ENCODE measurements around the gene C1QL1. TPM values are rescaled to one million over a fixed set of nuclear protein-coding genes. Genes with fewer than 3 reads are reported as not detected.

C1QL1 gene
- total RNA-seq, 1 experiment from 2014 or later = 21.4 TPM

DNA sequence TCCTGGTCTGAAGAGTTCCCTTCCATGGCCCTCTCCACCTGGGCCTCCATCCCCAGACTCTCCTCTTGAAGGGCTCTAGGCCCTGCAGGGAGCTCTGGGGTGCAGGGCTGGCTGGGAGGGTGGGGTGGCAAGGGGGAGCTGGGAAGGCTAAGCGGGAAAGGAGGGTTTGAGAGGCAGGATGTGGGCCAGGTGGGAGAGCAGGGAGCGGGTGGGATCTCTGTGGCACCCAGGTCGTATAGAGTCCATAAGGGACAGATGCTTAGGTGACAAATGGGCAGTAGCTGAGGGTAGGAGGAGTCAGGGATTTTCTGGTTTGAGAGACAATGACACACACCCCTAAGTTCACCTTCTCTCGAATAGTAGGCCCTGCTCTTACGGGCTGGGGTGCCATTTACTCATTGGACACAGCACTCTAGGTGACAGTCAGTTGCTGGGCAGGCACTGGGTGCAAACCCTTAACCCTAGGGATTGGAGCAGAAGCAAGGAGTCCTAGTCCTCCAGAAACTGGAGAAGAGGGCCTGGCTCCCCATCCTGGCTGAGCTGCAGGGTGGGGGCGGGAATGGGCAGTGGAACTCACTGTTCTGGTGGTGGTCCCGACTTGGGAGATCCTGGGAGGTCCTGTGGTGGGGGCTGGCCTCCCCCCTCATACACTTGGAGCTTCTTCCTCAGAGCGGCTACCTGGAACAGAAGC is 35.9 kb downstream of the C1QL1 start:
- DNase-seq (ENCODE audit: low read depth) = no peak

DNA sequence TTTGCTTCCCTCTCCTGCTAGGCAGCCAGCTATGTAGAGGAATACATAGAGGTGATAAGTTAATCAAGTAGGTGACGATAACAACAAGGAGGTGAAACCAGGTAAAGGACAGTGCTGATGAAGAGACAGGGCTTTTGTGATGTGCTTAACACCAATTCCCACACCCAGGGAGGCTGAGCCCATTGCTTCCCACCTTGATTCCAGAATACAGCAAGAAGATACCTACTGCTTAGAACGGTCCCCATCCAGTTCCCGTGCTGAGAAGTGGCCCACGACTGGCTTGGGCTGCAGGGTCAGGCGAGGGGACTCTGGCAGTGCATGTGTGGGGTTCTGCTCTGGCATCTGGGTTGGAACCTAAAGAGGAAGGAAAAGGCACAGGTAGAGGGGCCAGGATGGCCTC is 36.7 kb downstream of the C1QL1 start:
- no peak for DNase-seq (ENCODE audit: low read depth)

DNA sequence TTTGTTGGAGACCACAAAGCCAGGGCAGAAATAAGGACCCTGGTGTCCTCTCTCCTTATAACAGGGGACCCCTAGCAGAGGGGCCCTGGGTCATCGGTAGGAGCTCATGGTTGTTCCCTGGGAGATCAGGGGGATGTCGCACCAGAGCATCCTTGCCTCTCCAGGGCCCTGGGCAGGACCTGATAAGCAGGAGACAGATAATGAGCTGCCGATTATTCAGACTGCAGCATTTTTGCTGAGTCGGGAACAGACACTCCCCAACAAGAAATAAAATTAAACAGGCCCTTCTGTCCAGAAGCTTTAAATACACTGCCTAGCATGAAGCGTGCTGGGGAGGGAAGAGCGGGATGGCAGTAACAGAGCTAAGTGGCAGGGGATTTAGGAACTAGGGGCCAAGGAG is 37.4 kb downstream of the C1QL1 start:
- DNase-seq (ENCODE audit: low read depth) = no peak

DNA sequence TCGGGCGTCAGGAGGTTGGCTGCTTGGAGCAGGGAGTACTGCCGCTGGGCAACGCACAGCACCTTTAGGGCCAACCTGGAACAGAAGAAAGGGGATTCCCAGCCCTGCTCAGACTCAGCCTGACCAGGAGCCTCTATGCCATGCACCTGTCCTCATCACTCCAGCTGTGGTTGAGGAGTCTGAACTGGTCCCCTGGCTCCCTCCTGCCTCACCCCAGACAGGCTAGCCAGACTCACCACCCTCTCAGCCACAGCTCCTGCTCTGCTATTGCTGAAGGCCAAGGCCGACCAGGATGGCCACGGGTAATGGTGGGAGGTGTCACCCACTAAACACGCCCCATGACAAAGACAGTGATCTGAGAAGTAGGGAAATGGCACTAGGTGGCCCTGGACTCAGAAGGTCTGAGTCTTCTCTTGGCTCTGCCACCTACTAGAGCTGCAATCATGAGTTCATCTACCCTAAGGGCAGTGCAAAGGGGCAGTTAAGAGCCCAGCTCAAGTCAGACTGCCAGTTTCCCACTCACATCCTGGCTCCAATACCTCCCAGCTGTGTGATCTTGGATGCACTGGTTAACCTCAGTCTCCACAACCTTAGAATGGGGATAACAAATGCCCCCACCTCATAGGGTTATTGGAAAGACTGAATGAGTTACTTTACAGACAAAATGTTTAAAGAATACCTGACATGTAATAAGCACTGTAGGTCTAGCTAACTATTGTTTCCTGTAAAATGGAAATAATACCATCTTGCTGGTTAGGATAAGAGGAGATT is 39.0 kb downstream of the C1QL1 start:
- no peak for DNase-seq (ENCODE audit: low read depth)

DNA sequence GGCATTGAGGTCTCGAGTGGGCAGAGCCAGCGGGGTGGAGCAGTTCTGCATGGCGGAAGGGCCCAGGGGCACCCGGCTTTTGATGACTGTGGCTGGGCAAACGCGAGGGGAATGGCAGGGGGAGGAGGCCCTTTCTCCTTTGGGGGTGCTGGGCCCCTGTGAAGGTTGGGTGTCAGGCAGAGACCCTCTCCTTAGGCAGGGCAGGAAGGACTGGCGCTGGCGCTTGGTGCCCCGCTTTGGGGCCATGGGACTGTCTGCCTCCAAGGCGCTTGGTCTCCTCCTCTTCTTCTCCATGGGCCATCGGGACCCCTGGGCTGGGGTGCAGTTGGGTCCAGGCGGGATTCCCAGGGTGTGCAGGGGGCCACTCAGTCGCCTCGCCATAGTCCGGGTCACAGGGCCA is 40.0 kb downstream of the C1QL1 start:
- DNase-seq (ENCODE audit: low read depth) = no peak

DNA sequence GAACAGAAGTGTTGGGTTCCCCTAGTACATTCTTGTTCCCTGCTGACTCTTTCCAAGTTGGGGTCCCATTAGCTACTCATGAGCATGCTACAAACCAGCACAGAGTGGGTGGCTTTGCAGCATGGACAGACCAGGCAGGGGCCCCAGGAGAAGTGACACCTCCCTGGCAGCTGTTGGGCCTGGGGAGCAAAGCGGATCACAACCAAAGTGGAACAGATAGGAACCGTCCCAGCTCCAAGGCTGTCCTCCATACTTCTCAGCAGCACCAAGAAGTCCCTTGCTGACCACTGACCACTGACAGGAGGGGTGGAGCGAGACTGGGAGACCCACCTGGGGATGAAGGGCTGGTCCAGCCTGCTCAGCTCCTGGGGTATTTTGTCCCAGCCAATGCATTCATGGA is 40.4 kb downstream of the C1QL1 start:
- no peak for DNase-seq (ENCODE audit: low read depth)

DNA sequence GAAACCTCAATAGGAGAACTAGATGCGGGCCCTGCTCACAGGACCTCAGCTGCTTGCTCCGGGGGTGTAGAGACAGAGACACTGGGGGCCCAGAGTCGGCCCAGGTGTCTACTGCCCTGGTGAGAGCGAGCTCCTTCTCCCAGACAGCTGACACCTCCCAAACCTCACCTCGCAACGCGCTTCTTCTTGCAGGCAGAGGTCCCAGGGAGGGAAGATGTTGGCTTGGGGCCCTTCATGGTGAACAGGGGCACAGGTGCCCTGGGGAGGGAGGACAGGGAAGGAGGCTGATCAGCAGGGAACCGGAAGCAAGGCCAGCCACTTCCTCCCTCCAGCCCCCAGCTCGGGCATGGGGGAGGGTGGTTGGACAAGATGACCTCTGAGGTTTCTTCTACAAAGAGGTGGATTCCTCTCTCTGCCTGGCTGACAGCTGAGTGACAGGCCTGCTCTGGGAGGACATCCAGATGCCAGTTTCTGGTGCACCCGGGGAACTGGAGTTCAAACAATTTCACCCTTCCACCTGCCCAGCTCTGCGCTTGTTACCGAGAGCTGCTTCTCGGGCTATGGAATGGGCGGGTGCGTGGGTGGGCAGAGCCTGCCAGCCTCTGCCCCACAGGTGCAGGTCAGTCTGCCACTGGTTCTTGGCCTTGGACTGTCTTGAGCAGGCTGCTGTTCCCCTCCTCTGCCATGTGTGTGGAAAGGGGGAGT is 41.1 kb downstream of the C1QL1 start:
- no peak for DNase-seq (ENCODE audit: low read depth)

DNA sequence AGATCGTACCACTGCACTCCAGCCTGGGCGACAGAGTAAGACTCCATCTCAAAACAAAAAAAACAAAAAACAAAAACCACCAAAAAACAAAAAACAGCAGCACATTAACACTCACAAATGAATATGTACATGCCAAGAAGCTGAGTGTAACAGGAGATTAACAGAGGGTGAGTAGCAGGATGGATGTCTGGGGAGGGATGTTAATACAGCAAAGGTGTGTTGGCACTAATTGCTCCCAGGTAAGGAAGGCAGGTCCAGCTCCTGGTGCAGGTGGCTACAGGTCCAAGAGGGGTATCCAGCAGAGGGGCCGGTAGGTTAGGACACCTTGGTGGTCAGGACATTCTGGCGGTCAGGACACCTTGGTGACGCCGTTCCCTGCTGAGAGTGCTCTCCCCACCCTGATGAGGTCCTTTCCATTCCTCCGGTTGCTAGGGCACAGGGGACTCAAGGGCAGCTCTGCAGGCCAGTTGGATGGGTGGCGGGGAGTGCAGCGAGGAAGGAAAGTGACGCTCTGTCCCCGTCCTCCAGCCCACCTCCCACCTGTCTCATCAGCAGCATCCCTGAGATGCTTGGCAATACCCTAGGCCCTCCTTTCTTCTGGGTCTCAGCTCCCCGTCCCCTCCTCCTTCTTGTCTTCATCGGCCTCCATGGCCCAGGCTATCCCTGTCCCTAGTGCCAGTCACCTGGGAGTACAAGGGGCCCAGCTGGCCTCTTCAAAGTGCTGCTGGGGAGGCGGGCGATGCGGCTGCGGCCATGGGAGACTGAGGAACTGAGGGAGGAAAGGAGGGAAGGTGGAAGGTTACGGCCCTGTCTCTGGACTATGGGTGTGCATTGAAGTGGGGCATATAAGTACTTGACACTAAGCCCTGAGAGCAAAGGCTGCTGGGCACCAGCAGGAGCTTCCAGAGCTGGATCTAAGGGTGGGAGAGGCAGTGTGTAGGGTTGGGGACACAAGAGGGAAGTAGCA is 42.1 kb downstream of the C1QL1 start:
- DNase-seq (ENCODE audit: low read depth) = no peak

DNA sequence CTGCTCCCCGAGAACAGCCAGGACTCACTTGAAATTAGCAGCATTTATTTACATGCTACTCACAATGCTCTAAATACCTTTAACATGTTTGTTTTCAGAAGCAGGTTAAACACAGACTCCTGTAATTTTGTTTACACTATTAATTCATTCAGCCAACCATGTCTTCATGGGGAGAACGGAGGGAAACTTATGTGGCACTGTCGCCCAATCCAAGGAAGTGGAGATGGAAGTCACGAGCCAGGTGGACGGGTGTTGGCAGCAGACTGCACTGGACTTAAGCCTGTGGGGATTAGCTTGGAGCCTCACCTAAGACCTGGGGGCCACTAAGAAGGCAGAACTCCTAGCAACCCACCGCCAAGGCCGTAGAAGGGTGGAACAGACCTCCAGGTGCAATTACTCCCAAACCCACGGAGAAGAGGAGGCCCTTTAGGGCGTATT is 44.0 kb downstream of the C1QL1 start:
- DNase-seq (ENCODE audit: low read depth) = no peak

DNA sequence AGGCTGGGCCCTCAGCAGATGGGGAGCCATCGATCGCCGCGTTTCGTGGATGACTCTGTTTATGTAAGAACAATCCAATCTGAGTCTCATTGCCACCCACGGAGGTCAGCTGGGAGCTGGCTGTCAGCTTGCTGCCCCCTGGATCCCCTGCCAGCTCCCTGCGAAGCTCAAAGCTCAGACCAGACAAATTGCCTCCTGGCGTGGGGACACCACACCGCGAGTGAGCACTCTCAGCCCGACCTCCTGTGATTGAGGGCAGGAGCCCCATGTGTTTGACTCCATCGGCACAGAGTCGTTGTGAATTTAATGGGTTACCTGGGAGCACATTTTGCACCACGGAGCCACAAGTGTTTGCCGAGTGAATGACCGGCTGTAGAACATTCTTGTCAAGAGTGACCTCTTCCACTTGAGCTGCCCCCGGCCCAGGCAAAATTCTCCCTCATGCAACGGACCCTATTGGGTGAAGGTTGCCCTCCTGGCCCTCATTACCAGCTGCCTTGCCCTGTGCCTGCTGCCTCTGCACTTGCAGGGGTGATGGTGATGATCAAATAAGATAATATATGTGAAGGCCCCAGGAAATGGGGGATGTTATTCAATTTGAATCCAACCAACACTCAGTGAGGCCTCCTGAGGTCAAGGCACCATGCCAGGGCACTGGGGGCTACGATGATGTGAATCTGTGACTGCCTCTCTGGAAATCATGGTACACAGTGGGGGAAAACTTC is 45.2 kb downstream of the C1QL1 start:
- no peak for DNase-seq (ENCODE audit: low read depth)

DNA sequence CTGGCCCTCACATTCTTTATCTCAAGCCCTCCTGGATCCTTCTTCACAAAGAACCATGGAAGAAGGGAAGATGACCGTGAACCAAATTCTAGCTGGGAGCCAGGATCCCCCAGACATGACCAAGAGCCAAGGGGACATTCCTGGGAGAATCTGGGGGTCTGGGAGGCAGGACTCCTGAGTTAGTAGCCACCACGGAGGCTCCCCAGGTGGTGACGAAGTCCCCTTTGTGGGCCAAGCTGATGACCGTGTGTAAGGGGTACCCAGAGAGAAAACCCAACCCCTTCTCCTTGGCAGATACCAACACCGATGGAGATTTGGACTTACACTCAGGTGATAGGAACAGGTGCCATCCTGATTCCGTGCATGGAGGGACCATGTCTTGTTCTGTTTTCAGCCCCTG is 46.0 kb downstream of the C1QL1 start:
- DNase-seq (ENCODE audit: low read depth) = no peak

DNA sequence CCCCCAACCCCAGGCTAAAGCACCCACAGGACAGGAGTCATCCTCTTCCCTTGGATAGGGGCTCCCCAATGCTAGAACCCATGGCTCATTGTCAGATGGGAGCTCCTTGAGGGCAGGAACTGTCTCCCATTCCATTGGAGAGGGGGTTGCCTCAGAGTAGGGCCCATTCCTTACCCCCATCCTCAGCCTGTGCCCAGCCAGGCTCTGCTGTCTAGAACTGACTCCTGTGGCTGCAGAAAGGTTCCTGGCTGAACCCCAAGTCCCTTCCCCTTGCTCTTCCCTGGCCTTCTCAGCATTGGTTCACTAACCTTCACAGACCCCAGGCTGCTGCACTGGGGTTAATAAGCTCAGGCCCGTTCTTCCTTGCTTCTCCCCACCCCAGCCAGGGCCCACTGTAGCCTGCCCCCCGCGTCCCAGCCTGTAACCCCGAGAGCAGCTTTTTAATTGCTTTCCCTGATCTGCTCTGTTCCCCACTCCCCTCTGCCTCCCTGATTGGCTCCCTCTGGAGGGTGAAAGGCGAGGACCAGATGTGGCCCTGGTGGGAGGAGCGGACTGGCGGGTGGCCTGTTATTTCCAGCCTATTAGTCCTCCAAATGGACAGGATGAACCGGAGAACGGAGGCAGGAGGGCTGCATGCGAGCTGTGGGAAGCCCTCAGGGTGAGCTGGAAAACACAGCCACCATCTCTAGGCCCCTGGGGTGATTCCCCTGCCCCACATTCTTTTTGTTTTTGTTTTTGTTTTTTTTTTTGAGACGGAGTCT is 46.8 kb downstream of the C1QL1 start:
- no peak for DNase-seq (ENCODE audit: low read depth)

DNA sequence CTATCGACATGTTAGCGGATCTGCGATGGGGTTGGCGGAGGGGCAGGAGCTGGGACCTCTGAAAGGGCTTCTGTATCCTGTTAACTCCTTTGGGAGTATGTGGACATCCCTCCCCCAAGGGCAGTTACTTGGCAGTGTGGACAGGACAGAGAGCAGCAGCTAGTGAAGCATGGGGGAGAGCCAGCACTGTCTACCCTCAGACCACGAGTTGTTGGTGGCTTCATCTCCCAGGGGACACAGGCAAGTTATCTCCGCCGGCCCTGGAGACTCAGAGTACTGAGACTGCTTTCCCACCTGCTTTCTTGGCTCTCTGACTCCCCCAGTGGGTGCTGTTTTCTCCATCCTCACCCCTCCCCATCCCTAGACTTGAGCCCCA is 47.5 kb downstream of the C1QL1 start:
- DNase-seq (ENCODE audit: low read depth) = no peak

DNA sequence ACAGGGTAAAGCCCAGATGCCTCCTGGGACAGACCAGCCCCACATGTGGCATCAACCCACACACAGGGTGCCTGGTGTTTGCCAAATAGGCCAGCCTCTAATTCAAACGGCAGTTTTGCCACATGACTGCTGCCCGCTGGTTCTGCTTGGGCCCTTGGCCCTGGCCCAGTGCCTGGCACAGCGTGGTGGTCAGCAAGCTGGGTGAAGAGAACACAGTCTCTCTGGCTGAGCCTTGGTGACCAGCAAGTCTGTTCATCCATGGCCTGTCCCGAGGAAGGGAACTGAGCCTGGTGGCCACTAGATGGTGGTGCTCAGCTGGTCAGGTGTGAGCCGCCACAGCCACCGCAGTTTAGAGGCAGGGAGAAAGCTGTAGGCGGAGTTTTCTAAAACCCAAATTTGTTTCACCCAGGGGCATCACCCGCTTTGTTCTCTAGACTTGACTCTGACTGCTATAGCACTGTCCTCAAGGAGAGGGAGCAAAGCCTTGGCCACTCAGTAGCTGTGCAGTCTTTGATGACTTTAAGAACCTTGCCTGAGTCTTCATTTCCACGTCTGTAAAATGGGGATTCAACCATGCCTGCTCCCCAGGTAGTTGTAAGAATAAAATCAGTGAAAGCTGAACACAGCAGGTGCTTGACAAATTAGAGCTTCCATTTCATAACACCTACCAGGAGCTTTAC is 48.1 kb downstream of the C1QL1 start:
- peak; percentile 78 for DNase-seq (ENCODE audit: low read depth)

DNA sequence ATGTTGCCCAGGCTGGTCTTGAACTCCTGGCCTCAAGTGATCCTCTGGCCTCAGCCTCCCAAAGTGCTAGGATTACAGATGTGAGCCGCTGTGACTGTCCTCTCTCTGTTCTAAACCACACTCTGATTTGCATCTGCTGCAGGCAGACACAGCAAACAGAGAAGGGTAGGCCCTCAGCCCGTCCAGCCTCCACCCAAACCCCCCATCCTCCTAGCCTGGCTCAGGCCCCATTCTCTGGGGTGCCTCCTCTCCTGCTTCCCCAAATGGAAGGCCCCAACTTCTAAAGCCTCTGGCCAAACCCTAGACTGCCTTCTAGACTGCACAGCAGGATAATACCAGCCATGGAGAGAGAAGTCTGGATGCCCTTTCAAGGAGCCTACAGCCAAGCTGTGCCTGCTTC is 48.7 kb downstream of the C1QL1 start:
- no peak for DNase-seq (ENCODE audit: low read depth)

DNA sequence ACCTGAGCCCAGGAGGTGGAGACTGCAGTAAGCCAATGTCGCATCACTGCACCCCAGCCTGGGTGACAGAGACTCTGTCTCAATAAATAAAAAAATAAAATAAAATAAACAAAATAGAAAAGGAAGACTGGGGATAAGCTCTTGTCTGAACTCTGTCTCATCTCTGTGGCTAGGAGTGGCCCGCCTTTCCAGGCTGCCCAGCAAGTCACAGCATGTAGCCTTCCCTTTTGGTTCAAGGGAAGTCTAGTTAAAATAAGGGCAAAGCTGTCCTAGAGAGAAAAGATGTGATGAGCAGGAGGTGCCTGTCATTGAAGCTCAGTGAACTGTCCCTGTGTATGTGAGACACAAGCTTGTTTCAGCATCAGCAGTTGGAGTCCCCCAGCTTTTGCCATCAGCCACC is 50.1 kb downstream of the C1QL1 start:
- DNase-seq (ENCODE audit: low read depth) = no peak

DNA sequence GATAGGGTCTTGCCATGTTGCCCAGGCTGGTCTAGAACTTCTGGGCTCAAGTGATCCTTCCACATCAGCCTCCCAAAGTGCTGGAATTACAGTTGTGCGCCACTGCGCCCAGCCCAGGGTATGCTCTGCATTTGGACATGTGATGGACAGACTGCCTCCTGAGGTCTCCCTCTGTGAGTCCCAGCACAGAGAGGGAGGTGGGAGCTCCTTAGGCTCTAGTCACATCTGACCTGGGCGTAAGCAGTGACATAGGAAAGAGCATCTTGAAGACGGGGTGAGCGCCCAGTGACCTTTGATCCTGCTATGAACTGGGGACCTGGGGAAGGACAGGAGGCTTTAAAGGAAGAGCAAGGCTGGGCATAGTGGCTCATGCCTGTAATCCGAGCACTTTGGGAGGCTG is 50.6 kb downstream of the C1QL1 start:
- no peak for DNase-seq (ENCODE audit: low read depth)

DNA sequence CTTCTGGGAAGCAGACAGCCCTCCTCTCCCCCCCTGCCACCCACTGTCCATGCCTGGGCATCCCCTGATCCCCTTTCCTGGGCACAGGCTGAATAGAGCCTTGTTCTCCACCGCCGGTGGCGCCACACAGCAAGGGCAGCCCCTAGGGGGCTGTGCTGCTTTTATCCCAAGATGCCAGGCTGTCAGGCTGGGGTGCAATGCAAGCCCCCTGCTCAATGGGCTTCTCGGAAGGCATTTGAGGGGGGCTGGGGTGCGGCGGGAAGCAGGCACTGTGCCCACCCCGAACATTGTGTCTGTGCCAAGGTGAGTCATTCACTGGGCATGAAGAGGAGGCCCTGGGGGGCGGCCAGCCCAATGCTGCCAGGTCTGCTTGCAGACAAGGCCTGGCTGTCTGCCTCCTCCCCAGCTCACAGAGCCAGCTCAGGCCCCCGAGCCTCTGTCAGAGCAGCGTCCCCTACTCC is 51.3 kb downstream of the C1QL1 start:
- peak; percentile 83 for DNase-seq (ENCODE audit: low read depth)
